RWPE2 (cell line): ENCODE data around the gene FBF1.
A peak's percentile ranks its signal among the peaks of the same experiment; 100 is the strongest.

ENCODE experiments used
- ATAC-seq: fragments of 200-7000 bp; cut with Tn5 transposase; 3 replicates; pipeline ENCODE4 v1.9.1; 2021; ENCODE audit warnings: low read depth
- DNase-seq: peaks from one replicate; pipeline ENCODE4 v3.0.0-alpha.2; 2020; ENCODE audit warnings: low spot score
- H3K27ac ChIP-seq: fragments of 450-650 bp; 2 replicates; pipeline ENCODE4 v1.5.1; 2017; ENCODE audit warnings: mild to moderate bottlenecking; ENCODE audit not compliant: poor library complexity, severe bottlenecking
- H3K27me3 ChIP-seq: fragments of 250-450 bp; sonication (Bioruptor Pico); 2 replicates; pipeline ENCODE4 v1.5.1; 2021; ENCODE audit warnings: mild to moderate bottlenecking, moderate library complexity; ENCODE audit not compliant: insufficient read depth, poor library complexity, severe bottlenecking
- H3K36me3 ChIP-seq: fragments of 250-450 bp; sonication (Bioruptor Pico); 2 replicates; pipeline ENCODE4 v1.5.1; 2020; ENCODE audit warnings: low read depth, mild to moderate bottlenecking, moderate library complexity
- H3K4me1 ChIP-seq: fragments of 250-450 bp; sonication (Bioruptor Pico); 2 replicates; pipeline ENCODE4 v1.5.1; 2021; ENCODE audit warnings: mild to moderate bottlenecking, moderate library complexity; ENCODE audit not compliant: insufficient read depth, poor library complexity, severe bottlenecking
- H3K4me3 ChIP-seq: fragments of 250-450 bp; sonication (Bioruptor Pico); 2 replicates; pipeline ENCODE4 v1.5.1; 2021; ENCODE audit warnings: mild to moderate bottlenecking, moderate library complexity; ENCODE audit not compliant: severe bottlenecking
- H3K9me3 ChIP-seq: fragments of 250-450 bp; sonication (Bioruptor Pico); 2 replicates; pipeline ENCODE4 v1.5.1; 2021; ENCODE audit warnings: mild to moderate bottlenecking, moderate library complexity; ENCODE audit not compliant: severe bottlenecking
- CTCF ChIP-seq: fragments of 450-650 bp; IDR thresholded peaks from one replicate; pipeline ENCODE4 v1.5.1; 2017; ENCODE audit warnings: mild to moderate bottlenecking, moderate library complexity; ENCODE audit not compliant: poor library complexity, severe bottlenecking

The FBF1 gene

GRCh38 chr17:75981019-75981615 lies 40.3 kb upstream of the FBF1 start:
- DNase-seq (no peak), ATAC-seq (no peak)
- H3K4me3 ChIP-seq = no peak overlapping the region
- H3K36me3 ChIP-seq = no peaks in the 10 kb centered on the region
- H3K9me3 ChIP-seq = no peaks in the 10 kb centered on the region
- TF ChIP-seq CTCF = no peak
- H3K27ac ChIP-seq = no peak overlapping the region
- peaks cover 13% of the 10 kb centered on the region for H3K4me1 ChIP-seq
- H3K27me3 ChIP-seq = no peaks in the 10 kb centered on the region

GRCh38 chr17:75980188-75981018 lies 39.6 kb upstream of the FBF1 start:
- Histone ChIP-seq H3K4me1 (peaks cover 13% of the 10 kb centered on the region), H3K4me3 (peak overlapping the region; percentile 61), H3K27ac (peak overlapping the region; percentile 75), H3K27me3 (no peaks in the 10 kb centered on the region), H3K9me3 (no peaks in the 10 kb centered on the region), H3K36me3 (0 out of 2 replicates have a peak, but pooled peaks cover 3% of the 10 kb centered on the region)
- TF ChIP-seq CTCF = no peak
- ATAC-seq = no peak
- no peak for DNase-seq

- no peaks in the 10 kb centered on the region for H3K9me3 ChIP-seq
- H3K4me3 ChIP-seq = peak overlapping the region; percentile 61
- no peaks in the 10 kb centered on the region for H3K27me3 ChIP-seq
- H3K27ac ChIP-seq = peak overlapping the region; percentile 75
- DNase-seq = no peak
- 0 out of 2 replicates have a peak, but pooled peaks cover 3% of the 10 kb centered on the region for H3K36me3 ChIP-seq
- ATAC-seq = peak; percentile 37
- H3K4me1 ChIP-seq = peaks cover 13% of the 10 kb centered on the region
- no peak for TF ChIP-seq CTCF
Measured at GRCh38 chr17:75979705-75980187, 38.9 kb upstream of the FBF1 start.

- DNase-seq = peak; percentile 99
- Histone ChIP-seq H3K36me3 (0 out of 2 replicates have a peak, but pooled peaks cover 3% of the 10 kb centered on the region), H3K9me3 (no peaks in the 10 kb centered on the region), H3K4me3 (peak within 1 kb of the TSS; percentile 61), H3K27ac (peak within 1 kb of the TSS; percentile 75), H3K4me1 (peaks cover 13% of the 10 kb centered on the region), H3K27me3 (no peaks in the 10 kb centered on the region)
- TF ChIP-seq CTCF = peak; percentile 45
- peak; percentile 92 for ATAC-seq
Measured at GRCh38 chr17:75978938-75979704, 38.3 kb upstream of the FBF1 start, which contains the start of the genes ACOX1 and TEN1. ACOX1 (minus strand) TSS chr17:75979166; CDS start chr17:75979073, 93 bp downstream. TEN1 (plus strand) TSS chr17:75979240; CDS start chr17:75986193, 6,953 bp downstream.
